C4-2B (cell line): ENCODE results near the gene NACC2.

Source experiments
- H3K27ac ChIP-seq: fragments of 450-650 bp; 2 replicates; pipeline ENCODE4 v1.5.1; 2017
- CTCF ChIP-seq: fragments of 450-650 bp; conservative IDR thresholded peaks from 2 replicates; pipeline ENCODE4 v1.5.1; 2017; ENCODE audit warnings: mild to moderate bottlenecking
- ZFX ChIP-seq: fragments of 450-650 bp; IDR thresholded peaks from 2 replicates; pipeline ENCODE4 v1.6.1; 2017

NACC2 gene

DNA sequence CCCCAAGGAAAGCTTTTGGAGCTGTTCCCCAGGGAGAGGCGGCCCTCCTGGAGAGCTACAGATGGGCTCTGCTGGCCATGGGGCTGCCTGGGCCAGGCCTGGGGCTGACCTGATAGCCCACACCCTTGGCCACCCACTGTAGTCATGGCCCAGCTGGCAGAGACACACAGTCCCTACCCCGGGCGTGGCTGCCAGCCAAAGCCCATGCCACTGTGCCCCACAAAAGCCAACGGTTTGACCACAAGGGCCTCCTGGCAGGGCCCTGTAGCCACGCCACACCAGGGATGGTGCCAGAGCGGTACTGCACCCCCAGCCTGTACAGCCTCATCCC, 15.2 kb downstream of the NACC2 start:
- no peak overlapping the region for H3K27ac ChIP-seq

GRCh38 chr9:136079211-136079915, 15.7 kb downstream of the NACC2 start:
- no peak overlapping the region for H3K27ac ChIP-seq
- no peak for TF ChIP-seq CTCF
- TF ChIP-seq ZFX, result no peak

More for the DNA sequence above, 15.2 kb downstream of the NACC2 start:
- TF ChIP-seq CTCF, result no peak
- no peak for TF ChIP-seq ZFX

DNA sequence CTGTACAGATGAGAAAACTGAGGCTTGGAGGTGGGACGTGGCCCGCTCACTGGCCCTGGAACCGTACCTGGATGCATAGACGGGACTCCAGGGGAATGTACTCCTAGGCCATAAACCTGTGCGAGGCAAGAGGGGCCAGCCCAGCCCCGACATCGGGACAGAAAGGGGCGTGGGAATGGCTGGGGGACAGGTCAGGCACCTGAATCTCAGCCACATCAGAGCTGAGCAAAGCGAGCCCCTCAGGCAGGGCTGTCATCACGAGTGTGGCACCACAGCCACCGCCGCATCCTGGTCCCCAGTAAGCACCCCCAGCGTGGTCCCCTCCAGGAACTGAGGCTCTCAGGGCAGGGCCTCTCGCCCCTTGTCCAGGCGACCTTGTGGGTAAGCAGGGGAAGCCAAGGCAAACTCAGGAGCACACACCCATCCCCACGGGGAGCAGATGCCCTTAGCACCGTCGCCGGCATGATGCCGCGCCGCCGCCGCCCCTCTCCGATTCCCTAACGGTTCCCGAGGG, 16.5 kb downstream of the NACC2 start:
- H3K27ac ChIP-seq, result no peak overlapping the region
- TF ChIP-seq CTCF, result no peak
- no peak for TF ChIP-seq ZFX

- TF ChIP-seq CTCF, result no peak
- no peak for TF ChIP-seq ZFX
- no peak overlapping the region for H3K27ac ChIP-seq
These were observed 17.1 kb downstream of the NACC2 start for GRCh38 chr9:136078024-136078423.

GRCh38 chr9:136077491-136077890, 17.6 kb downstream of the NACC2 start:
- no peak overlapping the region for H3K27ac ChIP-seq
- no peak for TF ChIP-seq CTCF
- TF ChIP-seq ZFX, result no peak

- no peak for TF ChIP-seq CTCF
- no peak for TF ChIP-seq ZFX
- no peak overlapping the region for H3K27ac ChIP-seq
These were observed 19.0 kb downstream of the NACC2 start for GRCh38 chr9:136075881-136076678.
